Panc1 (cell line): ENCODE data around the gene UBASH3B. TPM values are rescaled to one million over a fixed set of nuclear protein-coding genes. Genes with fewer than 3 reads are reported as not detected.

ENCODE experiments used
- ATAC-seq: fragments of 200-7000 bp; cut with Tn5 transposase; 2 replicates; pipeline ENCODE4 v1.9.1; 2020; ENCODE audit warnings: mild to moderate bottlenecking, moderate library complexity
- BruUV-seq: library from RNA; stranded (reverse); fragments of 400-500 nt; replicated peaks from 2 replicates; lab custom pipeline; 2021; lab: Mats Ljungman, UMichigan
- CTCF ChIA-PET: fragments of 300-600 bp; sonication (Branson Sonifier 250); formaldehyde crosslinking; loops from one replicate; lab custom pipeline; 2022; ENCODE audit warnings: antibody characterized with exemption; lab: Charles Lee
- POLR2A ChIA-PET: fragments of 300-600 bp; sonication (Branson Sonifier 250); formaldehyde crosslinking; loops from one replicate; lab custom pipeline; 2022; ENCODE audit warnings: antibody characterized with exemption; lab: Charles Lee
- DNase-seq: peaks from one replicate; pipeline ENCODE4 v3.0.0-alpha.2; 2010; ENCODE audit warnings: low read depth, low spot score
- H3K27ac ChIP-seq: 2 replicates; pipeline ENCODE4 v1.5.1; 2011; ENCODE audit warnings: mild to moderate bottlenecking, low read length, inconsistent platforms
- H3K27me3 ChIP-seq: fragments of 200-500 bp; sonication (Bioruptor generic); 2 replicates; pipeline ENCODE4 v1.6.0; 2014; ENCODE audit warnings: low read length, inconsistent platforms; ENCODE audit not compliant: control insufficient read depth, insufficient read depth
- H3K36me3 ChIP-seq: fragments of 200-500 bp; sonication (Bioruptor generic); 2 replicates; pipeline ENCODE4 v1.5.1; 2014; ENCODE audit warnings: inconsistent platforms, mild to moderate bottlenecking, low read length, moderate library complexity; ENCODE audit not compliant: control insufficient read depth, insufficient read depth
- H3K4me1 ChIP-seq: 2 replicates; pipeline ENCODE4 v1.5.1; 2011; ENCODE audit warnings: inconsistent platforms, mild to moderate bottlenecking, low read length, moderate library complexity; ENCODE audit not compliant: control insufficient read depth, insufficient read depth
- H3K4me3 ChIP-seq, 2 experiments: 2 replicates each; pipeline ENCODE4 v1.5.1; 2011 to 2012; ENCODE audit warnings: low read depth in 2 of 2, low read length in 2 of 2, mild to moderate bottlenecking in 2 of 2, inconsistent platforms in 1 of 2, moderate library complexity in 1 of 2
- H3K9me3 ChIP-seq: fragments of 200-500 bp; sonication (Bioruptor generic); 2 replicates; pipeline ENCODE4 v1.5.1; 2014; ENCODE audit warnings: low read depth, mild to moderate bottlenecking, inconsistent platforms, low read length, moderate library complexity; ENCODE audit not compliant: control insufficient read depth, insufficient read depth
- POLR2AphosphoS5 ChIP-seq: IDR thresholded peaks from 2 replicates; pipeline ENCODE4 v1.6.1; 2012; ENCODE audit warnings: mild to moderate bottlenecking, low read depth, low read length, moderate library complexity
- SIN3A ChIP-seq: IDR thresholded peaks from 2 replicates; pipeline ENCODE4 v1.6.1; 2012; ENCODE audit warnings: low read depth, mild to moderate bottlenecking, low read length, moderate library complexity, borderline replicate concordance; ENCODE audit not compliant: insufficient read depth
- TCF7L2 ChIP-seq: IDR thresholded peaks from 2 replicates; pipeline ENCODE4 v1.6.1; 2011; ENCODE audit warnings: mild to moderate bottlenecking, low read depth, low read length, inconsistent platforms
- in situ Hi-C: cut with HindIII; loops from 2 replicates; pipeline ENCODE4 v1.10.0; 2016; ENCODE audit warnings: low sequenced_read_pairs, low pct_unique_long_range_greater_than_20kb
- intact Hi-C: fragments of 100-400 bp; cut with micrococcal nuclease; formaldehyde crosslinking; loops from one replicate; pipeline ENCODE4 v1.10.0; 2022; ENCODE audit not compliant: unreplicated experiment
- total RNA-seq: library from RNA; stranded (reverse); gene quantifications from one replicate; pipeline ENCODE4 v1.2.1, GENCODE V29; 2021; ENCODE audit not compliant: unreplicated experiment
- TF ChIP-seq, protein P1 (sequence below), 2 experiments: IDR thresholded peaks; 2 replicates each; pipeline ENCODE4 v1.6.1; 2011 to 2012; ENCODE audit warnings: low read depth in 2 of 2, control low read depth in 1 of 2, low read length in 1 of 2, mild to moderate bottlenecking in 1 of 2, moderate library complexity in 1 of 2; ENCODE audit not compliant: insufficient read depth in 1 of 2
- TF ChIP-seq, protein P2 (sequence below): fragments of 450-650 bp; IDR thresholded peaks from 2 replicates; pipeline ENCODE4 v1.5.1; 2017; ENCODE audit warnings: mild to moderate bottlenecking

Gene UBASH3B
- total RNA-seq, 1 experiment from 2014 or later, result 55.1 TPM

DNA sequence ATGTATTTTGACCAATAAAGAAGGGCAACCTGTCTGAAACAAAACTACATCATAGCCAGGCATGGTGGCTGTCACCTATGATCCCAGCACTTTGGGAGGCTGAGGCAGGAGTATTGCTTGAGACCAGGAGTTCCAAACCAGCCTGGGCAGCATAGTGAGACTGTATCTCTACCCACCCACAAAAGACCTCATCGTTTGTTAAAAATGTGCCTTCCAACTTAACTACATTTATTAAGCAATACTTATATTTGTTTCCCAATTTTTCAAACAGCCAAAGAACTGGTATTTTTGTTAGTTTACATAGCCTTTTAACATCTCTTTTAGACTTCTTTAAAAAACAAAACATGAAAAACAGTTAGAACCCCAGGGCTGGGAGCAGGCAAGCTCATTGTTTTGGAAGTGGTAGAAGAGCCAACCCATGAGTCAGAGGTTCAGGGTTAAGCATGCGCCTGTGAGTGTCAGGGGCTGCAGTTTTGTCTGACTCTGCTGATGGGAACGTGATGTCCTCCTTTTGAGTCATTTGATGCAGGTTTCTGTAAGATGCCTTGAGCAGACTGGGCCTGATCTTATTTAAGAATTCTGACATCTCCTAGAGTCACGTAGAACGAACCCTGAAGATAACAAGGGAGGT is 128.9 kb downstream of the UBASH3B start:
- Histone ChIP-seq H3K9me3 (no peaks in the 10 kb centered on the region), H3K36me3 (no peaks in the 10 kb centered on the region), H3K27me3 (no peaks in the 10 kb centered on the region), H3K27ac (no peak overlapping the region), H3K4me1 (no peaks in the 10 kb centered on the region), H3K4me3 (no peak overlapping the region)
- in situ Hi-C loops, result no loop called here
- CTCF ChIA-PET, result no interaction called here
- POLR2A ChIA-PET, result no interaction called here
- ATAC-seq (no peak), DNase-seq (no peak)
- BruUV-seq, result no TSS peak
- intact Hi-C loops, result no loop called here
- no peak for TF ChIP-seq SIN3A
- TF ChIP-seq POLR2AphosphoS5, result no peak
- no peak for TF ChIP-seq TCF7L2
- TF ChIP-seq, protein P1, sequence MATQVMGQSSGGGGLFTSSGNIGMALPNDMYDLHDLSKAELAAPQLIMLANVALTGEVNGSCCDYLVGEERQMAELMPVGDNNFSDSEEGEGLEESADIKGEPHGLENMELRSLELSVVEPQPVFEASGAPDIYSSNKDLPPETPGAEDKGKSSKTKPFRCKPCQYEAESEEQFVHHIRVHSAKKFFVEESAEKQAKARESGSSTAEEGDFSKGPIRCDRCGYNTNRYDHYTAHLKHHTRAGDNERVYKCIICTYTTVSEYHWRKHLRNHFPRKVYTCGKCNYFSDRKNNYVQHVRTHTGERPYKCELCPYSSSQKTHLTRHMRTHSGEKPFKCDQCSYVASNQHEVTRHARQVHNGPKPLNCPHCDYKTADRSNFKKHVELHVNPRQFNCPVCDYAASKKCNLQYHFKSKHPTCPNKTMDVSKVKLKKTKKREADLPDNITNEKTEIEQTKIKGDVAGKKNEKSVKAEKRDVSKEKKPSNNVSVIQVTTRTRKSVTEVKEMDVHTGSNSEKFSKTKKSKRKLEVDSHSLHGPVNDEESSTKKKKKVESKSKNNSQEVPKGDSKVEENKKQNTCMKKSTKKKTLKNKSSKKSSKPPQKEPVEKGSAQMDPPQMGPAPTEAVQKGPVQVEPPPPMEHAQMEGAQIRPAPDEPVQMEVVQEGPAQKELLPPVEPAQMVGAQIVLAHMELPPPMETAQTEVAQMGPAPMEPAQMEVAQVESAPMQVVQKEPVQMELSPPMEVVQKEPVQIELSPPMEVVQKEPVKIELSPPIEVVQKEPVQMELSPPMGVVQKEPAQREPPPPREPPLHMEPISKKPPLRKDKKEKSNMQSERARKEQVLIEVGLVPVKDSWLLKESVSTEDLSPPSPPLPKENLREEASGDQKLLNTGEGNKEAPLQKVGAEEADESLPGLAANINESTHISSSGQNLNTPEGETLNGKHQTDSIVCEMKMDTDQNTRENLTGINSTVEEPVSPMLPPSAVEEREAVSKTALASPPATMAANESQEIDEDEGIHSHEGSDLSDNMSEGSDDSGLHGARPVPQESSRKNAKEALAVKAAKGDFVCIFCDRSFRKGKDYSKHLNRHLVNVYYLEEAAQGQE (IDR thresholded peaks at IDR 0.05; ENCODE audit: insufficient read depth in 1 of 2, low read depth in 2 of 2, low read length in 1 of 2), result no peak
- TF ChIP-seq, protein P2, sequence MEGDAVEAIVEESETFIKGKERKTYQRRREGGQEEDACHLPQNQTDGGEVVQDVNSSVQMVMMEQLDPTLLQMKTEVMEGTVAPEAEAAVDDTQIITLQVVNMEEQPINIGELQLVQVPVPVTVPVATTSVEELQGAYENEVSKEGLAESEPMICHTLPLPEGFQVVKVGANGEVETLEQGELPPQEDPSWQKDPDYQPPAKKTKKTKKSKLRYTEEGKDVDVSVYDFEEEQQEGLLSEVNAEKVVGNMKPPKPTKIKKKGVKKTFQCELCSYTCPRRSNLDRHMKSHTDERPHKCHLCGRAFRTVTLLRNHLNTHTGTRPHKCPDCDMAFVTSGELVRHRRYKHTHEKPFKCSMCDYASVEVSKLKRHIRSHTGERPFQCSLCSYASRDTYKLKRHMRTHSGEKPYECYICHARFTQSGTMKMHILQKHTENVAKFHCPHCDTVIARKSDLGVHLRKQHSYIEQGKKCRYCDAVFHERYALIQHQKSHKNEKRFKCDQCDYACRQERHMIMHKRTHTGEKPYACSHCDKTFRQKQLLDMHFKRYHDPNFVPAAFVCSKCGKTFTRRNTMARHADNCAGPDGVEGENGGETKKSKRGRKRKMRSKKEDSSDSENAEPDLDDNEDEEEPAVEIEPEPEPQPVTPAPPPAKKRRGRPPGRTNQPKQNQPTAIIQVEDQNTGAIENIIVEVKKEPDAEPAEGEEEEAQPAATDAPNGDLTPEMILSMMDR, result no peak

DNA sequence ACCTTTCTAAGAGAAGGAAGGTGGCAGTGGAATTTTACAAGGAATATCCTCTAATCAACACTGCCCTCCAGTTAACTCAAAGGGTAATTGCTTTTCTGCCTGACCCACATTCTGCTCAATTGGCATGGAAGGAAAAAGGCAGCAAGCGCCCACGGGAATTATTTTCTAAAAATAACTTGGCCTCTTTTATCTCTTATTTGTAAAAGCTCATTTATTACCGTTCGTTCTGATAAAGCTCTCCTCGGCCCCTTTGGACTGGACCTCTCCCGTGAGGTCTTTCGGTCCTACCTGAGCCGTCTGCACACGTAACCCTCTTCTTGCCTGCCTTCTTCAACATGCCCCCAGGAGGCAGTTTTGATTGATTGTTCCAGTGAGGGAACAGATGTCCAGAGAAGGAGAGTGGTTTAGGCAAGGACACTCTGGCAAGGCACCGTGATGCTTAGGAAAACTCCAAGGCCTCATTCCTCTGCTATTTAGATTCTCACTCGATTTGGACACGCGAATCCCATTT is 129.6 kb downstream of the UBASH3B start:
- in situ Hi-C loops, result no loop called here
- H3K4me3 ChIP-seq, result no peak overlapping the region
- no peaks in the 10 kb centered on the region for H3K4me1 ChIP-seq
- no peaks in the 10 kb centered on the region for H3K9me3 ChIP-seq
- H3K27ac ChIP-seq, result no peak overlapping the region
- H3K27me3 ChIP-seq, result no peaks in the 10 kb centered on the region
- DNase-seq (no peak), ATAC-seq (no peak)
- intact Hi-C loops, result no loop called here
- no peaks in the 10 kb centered on the region for H3K36me3 ChIP-seq
- BruUV-seq, result no TSS peak
- CTCF ChIA-PET, result no interaction called here
- POLR2A ChIA-PET, result no interaction called here
- TF ChIP-seq TCF7L2 (no peak), SIN3A (no peak), POLR2AphosphoS5 (no peak)
- TF ChIP-seq, protein P1 (IDR thresholded peaks at IDR 0.05; ENCODE audit: insufficient read depth in 1 of 2, low read depth in 2 of 2, low read length in 1 of 2), result no peak
- TF ChIP-seq, protein P2, result no peak
